ENCODE results near the gene AMH.

DNA sequence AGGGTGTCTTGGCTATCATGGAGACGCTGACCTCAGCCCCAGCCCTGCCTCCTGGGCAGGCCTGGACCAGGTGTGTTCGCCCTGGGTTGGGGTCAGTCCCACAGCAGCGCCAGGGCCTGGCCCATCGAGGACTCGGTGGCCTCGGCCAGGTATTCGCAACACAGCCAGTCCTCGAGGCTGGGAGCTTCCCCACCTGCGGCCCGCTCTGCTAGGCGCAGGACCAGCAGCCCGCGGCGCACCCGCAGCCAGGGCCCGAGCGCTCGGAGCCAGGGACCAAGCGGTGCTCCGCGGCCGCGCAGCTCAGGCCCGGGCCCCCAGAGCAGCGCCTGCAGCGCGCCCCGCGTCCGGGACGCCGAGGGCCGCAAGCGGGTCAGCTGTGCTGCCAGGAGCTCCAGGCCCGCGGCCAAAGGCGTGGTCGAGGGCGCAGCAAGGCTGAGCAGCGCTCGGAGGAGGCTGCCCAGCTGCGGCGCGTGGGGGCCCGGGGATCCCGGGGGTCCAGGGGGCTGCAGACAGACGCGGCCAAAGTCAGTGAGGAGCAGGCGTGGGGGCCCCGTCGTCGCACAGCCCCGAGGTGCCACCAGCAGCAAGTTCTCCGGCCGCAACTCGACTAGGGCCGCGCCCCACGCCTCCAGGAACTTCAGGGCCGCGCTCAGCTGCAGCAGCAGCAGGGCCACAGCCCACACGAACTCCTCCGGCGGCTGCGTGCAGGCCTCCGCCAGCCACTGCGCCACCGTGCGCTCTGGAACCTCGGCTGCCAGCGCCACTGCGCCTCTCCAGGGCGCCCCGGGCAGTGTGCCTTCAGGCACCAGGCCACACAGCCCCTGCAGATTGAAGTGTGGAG, 26.7 kb downstream of the AMH start:
- no peak for TF ChIP-seq POLR2A (IDR thresholded peaks at IDR 0.05)
- TF ChIP-seq, protein P1, sequence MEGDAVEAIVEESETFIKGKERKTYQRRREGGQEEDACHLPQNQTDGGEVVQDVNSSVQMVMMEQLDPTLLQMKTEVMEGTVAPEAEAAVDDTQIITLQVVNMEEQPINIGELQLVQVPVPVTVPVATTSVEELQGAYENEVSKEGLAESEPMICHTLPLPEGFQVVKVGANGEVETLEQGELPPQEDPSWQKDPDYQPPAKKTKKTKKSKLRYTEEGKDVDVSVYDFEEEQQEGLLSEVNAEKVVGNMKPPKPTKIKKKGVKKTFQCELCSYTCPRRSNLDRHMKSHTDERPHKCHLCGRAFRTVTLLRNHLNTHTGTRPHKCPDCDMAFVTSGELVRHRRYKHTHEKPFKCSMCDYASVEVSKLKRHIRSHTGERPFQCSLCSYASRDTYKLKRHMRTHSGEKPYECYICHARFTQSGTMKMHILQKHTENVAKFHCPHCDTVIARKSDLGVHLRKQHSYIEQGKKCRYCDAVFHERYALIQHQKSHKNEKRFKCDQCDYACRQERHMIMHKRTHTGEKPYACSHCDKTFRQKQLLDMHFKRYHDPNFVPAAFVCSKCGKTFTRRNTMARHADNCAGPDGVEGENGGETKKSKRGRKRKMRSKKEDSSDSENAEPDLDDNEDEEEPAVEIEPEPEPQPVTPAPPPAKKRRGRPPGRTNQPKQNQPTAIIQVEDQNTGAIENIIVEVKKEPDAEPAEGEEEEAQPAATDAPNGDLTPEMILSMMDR (IDR thresholded peaks at IDR 0.05) = no peak
